ENCODE measurements around the gene DGKI. TPM values are rescaled to one million over a fixed set of nuclear protein-coding genes. Genes with fewer than 3 reads are reported as not detected.

The DGKI gene
- total RNA-seq, 1 experiment from 2014 or later, result not detected

- CTCF ChIA-PET, result no interaction called here
- POLR2A ChIA-PET, result no interaction called here
- ATAC-seq (no peak), DNase-seq (ENCODE audit: low read depth, low spot score) (no peak)
- H3K27me3 ChIP-seq (ENCODE audit: control insufficient read depth, insufficient read depth, low read length), result no peaks in the 10 kb centered on the region
- in situ Hi-C loops (cut with HindIII; ENCODE audit: low pct_unique_long_range_greater_than_20kb, low sequenced_read_pairs) (no loop called here), intact Hi-C loops (cut with micrococcal nuclease; ENCODE audit: unreplicated experiment) (no loop called here)
- H3K4me3 ChIP-seq (ENCODE audit: low read depth in 2 of 2, low read length in 2 of 2), result no peak overlapping the region
- H3K9me3 ChIP-seq (ENCODE audit: control insufficient read depth, insufficient read depth, low read depth, low read length), result no peaks in the 10 kb centered on the region
- no peaks in the 10 kb centered on the region for H3K4me1 ChIP-seq (ENCODE audit: control insufficient read depth, insufficient read depth, low read length)
- H3K27ac ChIP-seq (ENCODE audit: low read length), result no peak overlapping the region
- no TSS peak for BruUV-seq (replicated peaks)
- no peak for TF ChIP-seq TCF7L2 (IDR thresholded peaks at IDR 0.05; ENCODE audit: low read depth, low read length)
- TF ChIP-seq SIN3A (IDR thresholded peaks at IDR 0.05; ENCODE audit: borderline replicate concordance, insufficient read depth, low read depth, low read length), result no peak
- no peak for TF ChIP-seq REST (IDR thresholded peaks at IDR 0.05; ENCODE audit: insufficient read depth in 1 of 2, low read depth in 2 of 2, low read length in 1 of 2)
- TF ChIP-seq POLR2AphosphoS5 (IDR thresholded peaks at IDR 0.05; ENCODE audit: low read depth, low read length), result no peak
- no peak for TF ChIP-seq CTCF (IDR thresholded peaks at IDR 0.05)
- no peaks in the 10 kb centered on the region for H3K36me3 ChIP-seq (ENCODE audit: control insufficient read depth, insufficient read depth, low read length)
These were observed 400.7 kb downstream of the DGKI start for GRCh38 chr7:137446025-137446424.

- POLR2A ChIA-PET, result no interaction called here
These were observed 401.5 kb downstream of the DGKI start for GRCh38 chr7:137445268-137445667.

More at GRCh38 chr7:137445268-137445667, 401.5 kb downstream of the DGKI start:
- Histone ChIP-seq H3K4me3 (ENCODE audit: low read depth in 2 of 2, low read length in 2 of 2) (no peak overlapping the region), H3K27ac (ENCODE audit: low read length) (no peak overlapping the region), H3K27me3 (ENCODE audit: control insufficient read depth, insufficient read depth, low read length) (no peaks in the 10 kb centered on the region), H3K36me3 (ENCODE audit: control insufficient read depth, insufficient read depth, low read length) (no peaks in the 10 kb centered on the region), H3K4me1 (ENCODE audit: control insufficient read depth, insufficient read depth, low read length) (no peaks in the 10 kb centered on the region), H3K9me3 (ENCODE audit: control insufficient read depth, insufficient read depth, low read depth, low read length) (no peaks in the 10 kb centered on the region)
- no peak for DNase-seq (ENCODE audit: low read depth, low spot score)
- in situ Hi-C loops (cut with HindIII; ENCODE audit: low pct_unique_long_range_greater_than_20kb, low sequenced_read_pairs), result no loop called here
- intact Hi-C loops (cut with micrococcal nuclease; ENCODE audit: unreplicated experiment), result no loop called here
- ATAC-seq, result no peak
- TF ChIP-seq POLR2AphosphoS5 (IDR thresholded peaks at IDR 0.05; ENCODE audit: low read depth, low read length) (no peak), SIN3A (IDR thresholded peaks at IDR 0.05; ENCODE audit: borderline replicate concordance, insufficient read depth, low read depth, low read length) (no peak), TCF7L2 (IDR thresholded peaks at IDR 0.05; ENCODE audit: low read depth, low read length) (no peak), REST (IDR thresholded peaks at IDR 0.05; ENCODE audit: insufficient read depth in 1 of 2, low read depth in 2 of 2, low read length in 1 of 2) (no peak), CTCF (IDR thresholded peaks at IDR 0.05) (no peak)
- no TSS peak for BruUV-seq (replicated peaks)
- CTCF ChIA-PET, result no interaction called here
